Activated CD4-positive, CD25-positive, alpha-beta regulatory T cell (primary cell): ENCODE measurements around the gene HOXB6.

Experiments
- DNase-seq, 4 experiments: peaks; one replicate each; lab custom pipeline; 2025; lab: John Stamatoyannopoulos, UW

The HOXB6 gene

DNA sequence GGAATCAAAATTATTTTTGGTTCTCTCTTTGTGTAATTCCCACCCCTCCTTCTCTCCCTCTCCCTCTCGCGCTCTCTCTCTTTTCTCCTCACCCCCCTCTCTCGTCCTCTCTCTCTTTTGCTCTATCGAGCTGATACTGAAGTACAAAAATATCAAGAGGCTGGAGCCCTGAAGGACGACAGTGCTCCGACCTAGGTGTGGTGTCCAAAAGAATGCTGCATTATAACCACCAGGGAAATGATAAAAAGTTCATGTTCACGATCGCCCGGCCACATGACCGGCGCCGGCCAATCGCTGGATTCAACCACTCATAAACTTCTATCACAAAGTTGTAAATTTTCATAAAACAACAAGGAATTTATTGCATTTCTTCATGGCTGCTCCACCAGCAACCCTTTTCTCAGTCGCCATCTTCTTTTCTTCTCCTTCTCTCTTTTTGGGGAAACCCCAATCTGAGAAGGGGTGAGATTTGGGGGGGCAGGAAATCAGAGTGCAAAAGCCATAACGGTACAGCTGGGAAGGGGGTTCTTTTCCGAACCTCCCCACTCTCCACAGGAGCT is at the start of gene HOXB6:
TSS of gene HOXB6 (minus strand) at position 217 of the 560 bp plus-strand sequence. CDS start 6,836 bp downstream, outside the sequence.
- no peak for DNase-seq

DNA sequence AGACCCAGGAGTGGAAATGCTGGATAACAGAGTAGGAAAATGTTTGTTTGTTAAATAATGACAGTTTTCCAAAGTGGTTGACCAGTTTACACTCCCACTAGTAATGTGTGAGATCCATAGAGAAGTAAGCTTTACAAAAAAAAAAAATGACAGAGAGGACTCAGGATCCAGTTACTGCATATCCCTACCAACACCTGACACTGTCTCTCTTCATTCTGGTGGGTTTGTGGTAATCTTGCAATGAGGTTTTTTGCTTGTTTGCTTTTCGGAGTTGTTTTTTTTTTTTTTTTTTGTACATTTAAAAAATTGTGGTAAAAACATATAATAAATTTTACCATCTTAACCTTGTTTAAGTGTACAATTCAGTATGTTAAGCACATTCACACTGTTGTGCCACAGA is 45.0 kb upstream of the HOXB6 start:
- DNase-seq, result no peak

DNA sequence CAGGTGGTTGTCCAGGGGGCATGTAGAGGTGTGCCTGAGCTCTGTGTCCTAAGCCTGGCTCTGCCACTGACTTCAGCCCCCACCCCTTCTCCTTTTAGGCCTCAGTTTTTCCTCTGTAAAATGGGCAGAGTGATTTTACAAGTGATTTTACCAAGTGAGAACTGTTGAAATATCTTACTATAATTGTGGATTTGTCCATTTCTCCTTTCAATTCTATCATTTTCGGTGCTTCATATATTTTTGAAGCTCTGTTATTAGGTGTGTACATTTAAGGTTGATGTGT is 43.1 kb upstream of the HOXB6 start:
- DNase-seq, result no peak

DNA sequence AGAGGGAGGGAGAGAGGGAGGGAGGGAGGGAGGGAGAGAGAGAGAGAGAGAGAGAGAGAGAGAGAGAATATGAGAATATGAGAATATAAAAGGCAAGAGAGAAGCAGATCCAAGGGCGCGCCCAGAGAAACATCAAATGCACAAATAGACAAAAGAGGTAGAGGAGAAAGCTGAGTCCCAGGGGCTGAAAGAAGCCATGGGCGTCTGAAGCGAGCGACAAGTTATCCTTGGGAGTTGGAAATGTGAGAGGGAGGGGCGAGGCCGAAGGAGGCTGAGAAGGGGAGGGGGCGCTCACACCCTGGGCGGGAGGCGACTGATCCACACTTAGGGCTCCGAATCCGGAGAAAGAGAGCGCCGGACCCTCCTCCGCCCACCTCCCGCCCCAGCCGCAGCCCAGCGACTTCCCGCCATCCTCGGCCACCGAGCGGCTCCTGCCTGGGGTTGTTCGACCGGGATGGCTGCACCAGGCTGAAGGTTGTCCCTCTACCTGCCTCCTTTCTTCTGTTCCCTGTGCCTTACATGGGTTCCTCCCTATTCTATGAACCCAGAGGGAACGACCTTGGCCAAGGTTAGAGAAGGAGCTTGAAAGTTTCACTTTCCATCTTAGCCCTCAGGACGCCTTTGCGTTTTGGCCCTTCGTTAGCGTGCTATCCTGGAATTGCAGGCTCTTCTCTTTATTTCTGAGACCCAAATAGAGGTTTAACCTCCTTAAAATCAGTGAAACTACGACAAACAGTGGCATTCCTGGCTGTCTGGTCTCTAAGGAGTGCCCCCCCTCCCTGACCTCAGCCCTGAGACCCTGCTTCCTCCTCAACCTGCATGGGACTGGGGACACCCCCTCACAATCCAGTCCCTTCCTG is 42.5 kb upstream of the HOXB6 start:
- DNase-seq, result no peak

DNA sequence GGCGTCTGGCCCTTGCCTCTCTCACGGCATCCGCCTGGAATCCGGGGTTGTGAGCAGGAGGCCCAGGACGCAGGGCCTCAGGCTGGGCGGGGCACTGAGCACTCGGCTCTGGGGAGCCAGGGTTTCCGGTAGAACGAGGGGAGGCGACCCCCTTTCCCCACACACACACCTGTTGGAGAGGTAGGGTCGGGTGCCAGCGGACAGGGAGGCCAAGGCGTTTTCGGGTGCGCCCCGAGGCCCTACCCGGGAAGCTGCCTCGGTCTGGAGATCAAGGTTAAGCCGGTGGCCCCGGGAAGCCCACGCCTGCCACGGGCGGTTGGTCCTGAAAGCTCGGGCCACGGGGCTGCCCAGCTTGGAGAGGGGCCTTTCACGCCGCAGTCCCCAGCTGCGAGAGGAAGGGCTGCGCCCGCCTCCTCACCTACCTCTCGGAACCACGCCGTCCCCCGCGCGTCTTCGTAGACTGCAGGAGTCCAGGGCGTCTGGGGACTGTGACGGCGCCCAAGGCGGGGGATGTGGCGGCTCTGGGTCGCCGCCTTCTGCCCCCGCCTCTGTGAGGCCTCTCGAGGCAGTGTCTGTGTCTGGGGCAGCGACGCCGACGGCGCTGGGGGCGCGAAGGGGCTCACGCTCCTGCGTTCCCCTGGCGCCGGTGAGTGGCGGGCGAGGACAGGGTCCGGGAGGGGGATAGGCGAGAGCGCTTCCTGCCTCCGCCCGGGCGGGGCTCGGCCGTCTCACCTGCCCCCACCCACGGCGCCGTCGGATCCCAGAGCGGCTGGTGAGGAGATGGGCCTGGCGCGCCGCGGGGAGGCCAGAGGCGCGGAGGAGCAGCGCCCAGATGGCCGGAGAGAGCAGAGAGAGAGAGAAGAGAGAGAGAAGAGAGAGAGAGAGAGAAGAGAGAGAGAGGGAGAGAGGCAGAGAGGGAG is 41.7 kb upstream of the HOXB6 start:
- no peak for DNase-seq

DNA sequence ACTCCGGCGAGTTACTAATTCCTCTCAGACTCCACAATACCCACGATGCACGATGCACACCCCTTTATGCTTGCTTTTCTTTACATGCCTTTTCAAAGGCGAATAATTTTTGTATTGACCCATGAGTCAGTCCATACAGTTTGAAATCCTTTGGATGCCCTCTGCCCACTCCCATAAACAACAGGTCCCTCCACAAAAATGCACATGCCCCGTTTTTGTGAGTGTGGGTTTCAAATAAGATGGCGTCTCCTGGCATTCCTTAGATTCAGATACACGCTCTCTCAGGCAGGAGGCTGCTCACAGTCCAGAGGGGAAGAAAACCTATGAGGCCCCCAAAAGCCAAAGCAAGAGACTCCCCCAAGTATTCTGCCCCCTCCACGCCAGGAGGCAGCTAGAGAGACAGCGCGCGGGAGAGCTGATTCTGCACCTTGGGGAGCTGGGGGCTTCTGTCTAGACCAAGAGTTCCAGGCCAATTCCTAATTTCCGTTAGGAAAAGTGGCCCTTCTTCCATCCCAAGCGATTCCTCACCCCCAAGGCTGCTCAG is 40.9 kb upstream of the HOXB6 start:
- no peak for DNase-seq

DNA sequence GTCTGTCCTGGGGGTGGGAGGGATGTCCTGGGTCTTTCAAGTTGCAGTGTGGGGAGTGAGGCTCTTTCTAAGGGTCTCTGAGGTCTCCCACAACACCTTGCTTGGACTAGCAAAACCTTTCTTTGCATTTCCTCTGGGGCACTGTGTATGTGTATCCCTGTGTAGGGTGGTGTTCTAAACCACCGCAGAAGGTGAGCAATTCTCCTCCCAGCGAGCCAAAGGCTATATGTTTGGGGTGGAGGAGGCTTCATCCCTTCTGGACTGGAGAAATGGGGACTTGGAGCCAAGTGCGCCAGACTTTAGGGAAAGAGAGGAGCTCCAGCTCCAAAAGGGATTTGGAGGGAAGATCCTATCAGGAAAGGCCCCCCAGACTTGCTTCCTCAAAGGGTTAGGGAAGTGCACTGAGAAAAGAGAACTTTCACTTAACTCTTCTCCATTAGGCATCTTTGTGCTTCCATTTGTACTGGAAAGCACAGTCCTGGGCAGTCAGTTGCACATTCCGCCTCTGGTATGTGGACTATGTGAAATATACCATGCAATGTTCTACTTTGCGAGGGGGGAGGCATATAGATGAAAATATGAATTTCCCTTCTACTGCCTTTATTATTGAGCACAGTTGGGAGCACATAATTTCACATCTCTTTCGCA is 40.2 kb upstream of the HOXB6 start:
- no peak for DNase-seq

DNA sequence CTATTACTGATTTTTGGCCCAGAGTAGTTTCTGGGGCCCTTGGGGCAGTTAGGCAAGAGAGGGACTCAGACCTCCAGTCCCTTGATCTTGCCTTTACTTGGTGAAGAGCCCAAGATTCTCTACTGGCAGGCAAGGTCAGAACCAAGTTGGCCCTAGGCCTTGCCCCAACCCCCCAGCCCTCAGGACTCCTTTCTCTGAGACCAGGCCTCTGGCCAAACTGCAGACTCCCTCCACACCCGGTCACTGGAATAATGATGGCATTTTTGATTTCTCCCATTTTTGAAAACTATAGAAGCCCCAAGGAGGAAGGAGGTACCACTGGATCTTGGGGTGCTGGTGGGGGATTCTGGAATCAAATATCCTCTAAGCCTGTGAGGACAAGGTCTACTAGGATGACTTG is 39.4 kb upstream of the HOXB6 start:
- DNase-seq, result no peak

DNA sequence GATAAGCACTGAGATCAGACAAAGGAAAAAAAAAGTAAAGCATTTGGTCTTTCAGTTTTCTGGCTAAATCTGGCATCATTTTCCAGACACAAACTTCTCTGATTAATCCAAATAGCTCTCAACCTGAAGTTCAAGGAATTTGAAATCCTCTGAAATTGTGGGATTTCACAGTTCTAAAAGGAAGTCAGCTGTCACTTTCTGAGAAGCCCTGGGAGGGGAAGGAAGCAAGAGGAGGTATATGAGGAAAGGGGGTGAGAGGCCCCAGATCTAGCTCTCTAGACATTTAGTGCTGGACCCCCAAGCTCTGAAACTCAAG is 38.9 kb upstream of the HOXB6 start:
- DNase-seq, result no peak

DNA sequence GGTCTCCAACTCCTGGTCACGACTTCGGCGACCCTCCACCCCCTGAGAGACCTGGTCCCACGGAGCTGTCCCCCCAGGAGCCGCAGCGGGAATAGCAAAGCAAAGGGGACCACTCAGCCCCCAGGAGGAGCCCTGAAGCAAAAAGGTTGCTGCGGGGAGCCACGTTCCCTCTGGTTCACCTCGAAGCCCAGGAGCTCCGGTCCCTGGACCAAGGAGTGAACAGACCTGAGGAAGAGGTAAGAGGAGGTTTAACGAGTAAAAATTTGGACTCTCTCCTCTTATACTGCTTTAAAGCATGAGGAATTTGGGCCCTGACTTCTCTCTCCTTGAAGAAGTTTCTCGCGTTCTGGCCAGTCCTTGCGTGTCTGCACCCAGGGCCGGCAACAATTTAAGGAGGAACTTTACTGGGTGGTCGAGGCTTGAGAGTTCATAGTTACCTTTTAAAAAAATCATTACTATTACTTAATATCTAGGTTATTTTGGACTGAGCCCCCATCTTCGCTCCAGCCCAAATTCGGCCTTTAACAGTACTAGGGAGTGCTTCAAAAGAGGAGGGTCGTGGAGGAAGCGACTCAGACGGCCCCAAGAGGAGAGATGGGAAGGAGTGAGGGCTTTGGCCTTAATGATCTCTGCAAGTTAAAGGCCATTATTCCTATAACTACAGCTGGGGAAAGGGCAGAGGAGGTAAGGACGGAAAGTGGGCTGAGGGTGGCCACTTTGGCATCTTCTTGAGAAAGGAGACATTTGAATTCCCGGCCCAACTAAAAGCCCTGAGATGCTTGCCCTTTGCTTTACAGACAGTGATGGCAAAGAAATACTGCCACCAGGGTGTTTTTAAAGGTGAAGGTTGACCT is 38.3 kb upstream of the HOXB6 start:
- no peak for DNase-seq

DNA sequence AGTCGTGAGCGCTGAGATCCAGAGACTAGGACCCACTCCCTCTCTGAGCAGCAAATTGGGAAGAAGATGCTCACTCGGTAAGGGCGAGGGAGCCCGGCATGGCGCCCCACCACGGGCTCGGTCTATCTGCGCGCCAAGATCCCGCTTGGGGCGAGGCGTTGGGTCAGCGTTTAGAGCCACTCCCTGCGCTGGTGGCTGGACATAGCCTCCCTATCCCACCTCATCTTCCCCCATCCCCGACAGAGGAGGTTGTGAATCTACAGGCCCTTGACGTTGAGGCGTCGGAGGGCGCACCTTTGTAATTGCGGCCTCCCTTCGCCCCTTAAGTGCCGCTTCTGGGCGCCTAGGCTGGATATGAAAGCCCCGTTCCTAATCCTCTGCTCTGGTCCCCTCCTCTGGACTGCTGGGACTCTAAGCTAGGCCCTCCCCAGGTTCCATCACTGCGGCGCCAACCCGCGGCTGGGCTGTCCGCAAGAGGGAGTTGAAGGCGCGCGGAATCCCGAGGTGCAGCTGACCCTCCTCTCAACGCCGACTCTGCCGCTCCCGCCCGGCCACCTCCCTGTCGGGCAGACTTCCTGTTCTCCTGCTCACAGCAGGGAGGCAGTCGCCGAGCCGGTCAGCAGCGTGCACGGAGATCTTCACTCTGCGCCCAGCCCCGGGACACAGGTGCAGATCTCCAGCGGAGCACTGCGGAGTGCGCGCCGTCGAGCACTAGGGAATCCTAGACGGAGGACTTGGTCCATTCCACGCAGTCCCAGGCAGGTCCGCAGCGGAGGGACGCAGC is 37.5 kb upstream of the HOXB6 start:
- DNase-seq, result no peak

DNA sequence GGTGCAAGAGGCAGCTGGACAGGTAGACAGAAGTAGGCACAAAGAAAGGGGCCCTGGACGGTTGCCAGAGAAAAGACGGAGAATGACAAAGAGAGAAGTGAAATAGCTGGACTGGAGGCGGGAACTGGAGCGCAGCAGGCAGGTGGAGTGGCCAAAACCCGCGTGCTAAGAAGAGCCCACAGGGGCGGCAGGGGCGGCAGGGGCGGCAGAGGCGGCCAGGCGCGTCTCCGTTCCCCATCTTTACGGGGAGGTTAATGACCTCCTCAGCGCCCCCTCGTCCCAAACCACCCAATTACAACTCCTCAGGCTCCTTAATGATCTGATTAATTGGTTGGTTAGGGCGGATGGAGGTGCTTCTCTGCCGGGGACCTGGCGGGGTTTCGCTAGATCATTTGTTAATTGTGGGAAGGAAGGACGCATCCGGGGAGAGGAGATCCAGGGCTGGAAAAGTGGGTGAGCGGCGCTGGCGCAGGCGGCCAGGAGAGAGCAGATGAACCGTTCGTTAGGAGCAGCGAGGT is 36.8 kb upstream of the HOXB6 start:
- no peak for DNase-seq

DNA sequence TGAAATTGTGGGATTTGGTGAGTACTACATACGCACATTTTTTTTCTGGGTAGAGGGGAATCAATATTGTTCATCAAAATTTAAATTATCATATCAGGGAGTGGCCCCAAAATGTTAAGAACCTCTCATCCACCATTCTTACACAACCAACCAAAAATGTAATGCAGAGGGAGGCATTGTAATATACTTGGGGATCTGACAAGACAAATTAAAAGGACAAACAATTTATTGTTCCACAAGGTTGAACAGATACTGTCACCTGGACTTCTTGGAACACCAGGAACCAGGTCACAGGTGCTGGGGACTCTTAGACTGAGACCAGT is 36.0 kb upstream of the HOXB6 start:
- DNase-seq, result no peak

DNA sequence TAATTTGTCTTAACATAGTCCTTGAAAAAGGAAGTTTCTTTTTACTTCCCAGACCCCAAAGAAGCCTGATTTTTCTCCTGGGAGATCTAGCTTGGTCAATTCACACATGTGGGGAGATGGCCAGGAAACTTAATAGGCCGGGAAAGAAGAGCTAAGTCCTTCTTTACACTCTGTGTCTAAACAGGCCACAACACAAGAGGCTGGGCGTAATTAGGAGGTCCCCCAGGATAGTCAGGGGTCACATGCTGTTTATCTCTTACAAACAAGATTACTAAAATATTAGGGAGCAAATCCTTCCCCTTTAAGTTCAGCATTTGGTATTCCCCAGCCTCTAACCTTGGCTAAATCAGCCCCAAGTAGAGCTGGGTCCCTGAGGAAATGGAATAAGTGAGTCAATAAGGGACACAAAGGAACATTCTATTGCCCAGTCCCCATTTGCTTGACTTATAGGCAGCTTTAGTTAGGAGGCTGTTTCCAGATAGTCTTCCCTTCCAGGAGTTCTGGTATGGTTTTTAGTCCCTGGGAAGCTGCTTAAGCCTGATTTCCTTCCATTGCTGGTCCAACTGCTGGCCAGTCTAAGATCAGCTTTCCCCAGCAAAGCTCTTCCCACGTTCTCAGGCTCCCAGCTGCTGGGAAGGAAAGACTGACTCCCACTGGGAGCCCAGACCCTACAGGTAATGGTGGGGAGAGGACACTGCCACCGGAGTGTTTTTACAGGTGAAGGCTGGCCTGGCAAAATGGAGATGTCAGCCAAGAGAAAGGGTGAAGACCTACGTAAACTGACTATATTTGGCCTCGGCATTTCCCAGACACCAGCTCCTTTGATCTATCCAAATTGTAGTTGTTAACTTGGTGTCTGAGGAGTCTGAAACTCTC is 35.4 kb upstream of the HOXB6 start:
- DNase-seq, result no peak

DNA sequence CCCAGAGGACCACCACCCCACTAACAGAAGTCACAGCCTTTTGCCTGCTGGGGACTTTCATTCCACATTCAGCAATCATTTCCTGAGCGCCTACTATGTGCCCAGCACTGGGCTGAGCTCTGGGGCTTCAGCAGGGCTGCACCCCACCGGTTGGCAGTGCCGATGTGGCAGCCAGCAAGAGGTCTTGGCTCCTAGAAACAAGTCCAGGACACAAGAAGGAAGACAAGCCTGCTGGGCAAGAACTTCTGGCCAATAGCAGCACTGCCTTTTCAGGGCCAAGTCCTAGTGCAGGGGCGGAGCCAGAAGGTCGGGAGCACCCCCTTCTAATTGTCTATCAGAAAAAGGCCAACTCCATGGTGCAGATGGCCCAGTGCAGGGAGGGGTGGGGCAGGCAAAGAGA is 34.4 kb upstream of the HOXB6 start:
- no peak for DNase-seq

DNA sequence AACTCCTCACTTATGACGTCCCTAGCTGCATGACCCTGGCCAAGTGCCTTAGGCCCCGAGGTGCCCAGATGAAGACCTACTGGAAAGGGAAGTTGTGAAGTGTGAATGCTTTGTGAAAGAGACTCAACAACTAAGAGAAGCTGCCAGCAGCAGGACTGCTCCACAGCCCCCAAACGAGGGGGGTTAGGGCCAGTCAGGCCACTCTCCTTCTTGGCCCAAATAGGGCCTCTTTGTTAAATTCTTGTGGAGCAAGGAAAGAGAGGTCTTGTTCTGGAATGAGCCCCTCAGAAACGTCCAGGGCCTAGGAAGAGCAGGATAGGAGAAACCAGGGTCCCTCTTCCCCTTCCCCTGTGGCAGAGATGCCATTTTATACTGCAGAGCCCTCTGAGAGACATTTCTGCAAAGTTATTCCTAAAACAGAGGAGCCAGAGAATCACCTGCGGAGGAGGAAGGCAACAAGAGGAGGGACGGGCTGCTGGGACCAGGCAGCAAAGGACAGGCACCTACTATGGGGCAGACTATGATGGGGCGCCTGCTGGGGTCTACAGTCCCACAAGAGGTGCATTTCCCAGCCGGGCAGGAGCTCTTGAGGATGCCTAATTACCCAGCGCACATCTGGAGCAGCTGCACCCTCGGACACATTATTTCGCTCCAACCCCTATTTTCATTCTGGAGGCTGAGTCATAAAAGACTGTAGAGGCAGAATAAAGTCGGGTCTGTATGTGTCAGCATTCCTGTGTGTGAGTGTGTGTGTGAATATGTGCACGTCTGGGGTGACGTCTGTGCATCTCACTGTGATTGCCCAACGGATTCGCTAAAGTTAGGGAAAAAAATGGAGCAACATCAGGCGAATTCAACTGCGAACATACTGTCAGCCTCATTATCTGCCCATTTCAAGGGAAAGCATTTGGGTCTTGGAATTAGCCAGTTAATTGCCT is 32.8 kb upstream of the HOXB6 start:
- DNase-seq, result no peak

DNA sequence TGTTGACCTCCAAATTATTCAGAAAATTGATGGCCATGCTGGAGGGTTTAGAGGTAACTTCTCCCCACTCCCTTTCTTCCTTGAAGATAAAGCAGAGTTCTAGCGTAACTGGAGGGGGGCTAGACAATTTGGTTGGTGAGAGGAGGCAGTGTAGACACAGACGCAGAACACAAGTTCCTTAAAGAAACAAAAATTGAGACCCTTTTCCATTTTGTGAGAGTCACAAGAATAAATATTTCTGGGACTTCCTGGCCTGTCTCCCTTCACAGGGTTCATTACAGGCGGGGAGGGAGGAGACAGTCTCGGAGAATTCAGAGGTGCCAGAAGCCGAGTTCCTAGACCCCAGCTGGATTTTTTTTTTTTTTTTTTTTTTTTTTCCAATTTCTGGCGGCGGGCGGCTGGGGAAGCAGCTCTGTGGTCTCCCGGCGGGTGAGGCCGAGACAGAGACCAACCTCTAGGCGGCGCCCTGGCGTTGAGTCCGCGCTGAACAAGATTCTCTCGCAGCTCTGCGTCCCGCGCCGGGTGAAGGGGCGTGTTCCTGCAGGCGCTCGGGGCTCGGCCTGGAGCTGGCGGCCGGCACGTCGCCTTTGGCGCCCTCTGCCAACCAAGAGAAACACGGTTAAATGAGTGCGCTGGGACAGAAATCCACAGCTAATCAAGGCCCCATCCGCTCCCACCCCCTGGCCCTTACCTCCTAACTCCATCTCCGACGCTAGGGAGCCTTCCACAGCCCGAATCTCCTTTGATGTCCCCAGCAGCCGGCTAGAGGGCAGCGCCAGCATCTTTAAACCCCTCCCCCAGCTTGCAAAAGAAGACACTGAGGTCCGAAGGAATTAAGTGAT is 31.6 kb upstream of the HOXB6 start:
- DNase-seq, result peak in 3 of 4 experiments; percentile 21 to 48 (median 34)
